Mesenchymal stem cell (in vitro differentiated cells and primary cell): Measurements from ENCODE around the gene UBE2G2. TPM values are rescaled to one million over a fixed set of nuclear protein-coding genes. Genes with fewer than 3 reads are reported as not detected.

Source experiments
- DNase-seq: peaks from one replicate; pipeline ENCODE4 v3.0.0-alpha.2; 2013
- H2AFZ ChIP-seq: one replicate; pipeline ENCODE4 v1.6.1; 2013; ENCODE audit warnings: low read depth, mild to moderate bottlenecking, control low read depth, inconsistent platforms, low read length, moderate library complexity
- H2AK5ac ChIP-seq: 2 replicates; pipeline ENCODE4 v1.6.1; 2013; ENCODE audit warnings: low read length, moderate library complexity, mild to moderate bottlenecking, inconsistent platforms; ENCODE audit not compliant: severe bottlenecking
- H2BK120ac ChIP-seq: one replicate; pipeline ENCODE4 v1.6.1; 2013; ENCODE audit warnings: low read depth, mild to moderate bottlenecking, inconsistent platforms, low read length, moderate library complexity
- H2BK12ac ChIP-seq, 2 experiments: one replicate each; pipeline ENCODE4 v1.6.1; 2013; ENCODE audit warnings: inconsistent platforms in 2 of 2, low read length in 2 of 2, mild to moderate bottlenecking in 2 of 2, moderate library complexity in 2 of 2, control low read depth in 1 of 2
- H2BK15ac ChIP-seq: one replicate; pipeline ENCODE4 v1.6.1; 2013; ENCODE audit warnings: mild to moderate bottlenecking, low read depth, inconsistent platforms; ENCODE audit not compliant: poor library complexity, severe bottlenecking
- H2BK5ac ChIP-seq: 2 replicates; pipeline ENCODE4 v1.6.1; 2013; ENCODE audit warnings: low read depth, mild to moderate bottlenecking, low read length, control low read depth, inconsistent platforms; ENCODE audit not compliant: poor library complexity, severe bottlenecking
- H3K14ac ChIP-seq, 2 experiments: one replicate each; pipeline ENCODE4 v1.6.1; 2013; ENCODE audit warnings: inconsistent platforms in 2 of 2, low read length in 2 of 2, control low read depth in 1 of 2, mild to moderate bottlenecking in 1 of 2, moderate library complexity in 1 of 2
- H3K18ac ChIP-seq, 2 experiments: one replicate each; pipeline ENCODE4 v1.6.1; 2013; ENCODE audit warnings: inconsistent platforms in 2 of 2, low read length in 2 of 2, control low read depth in 1 of 2, low read depth in 1 of 2, mild to moderate bottlenecking in 1 of 2
- H3K23ac ChIP-seq, 2 experiments: one replicate each; pipeline ENCODE4 v1.6.1; 2013; ENCODE audit warnings: inconsistent platforms in 2 of 2, low read length in 2 of 2, mild to moderate bottlenecking in 2 of 2, moderate library complexity in 2 of 2, control low read depth in 1 of 2
- H3K27ac ChIP-seq: 2 replicates; pipeline ENCODE4 v1.5.1; 2013; ENCODE audit warnings: mild to moderate bottlenecking, moderate library complexity, low read length, control low read depth, inconsistent platforms; ENCODE audit not compliant: poor library complexity, severe bottlenecking
- H3K27me3 ChIP-seq, 2 experiments: 2 replicates each; pipeline versions ENCODE4 v1.6.1 to v1.7.0; 2013; ENCODE audit warnings: low read length in 2 of 2, mild to moderate bottlenecking in 2 of 2, moderate library complexity in 2 of 2, control low read depth in 1 of 2, inconsistent platforms in 1 of 2; ENCODE audit not compliant: control insufficient read depth in 1 of 2, insufficient read depth in 1 of 2
- H3K36me3 ChIP-seq, 2 experiments: 2 replicates each; pipeline versions ENCODE4 v1.6.1 to v1.7.0; 2013; ENCODE audit warnings: low read length in 2 of 2, control low read depth in 1 of 2, inconsistent platforms in 1 of 2, low read depth in 1 of 2, mild to moderate bottlenecking in 1 of 2; ENCODE audit not compliant: insufficient read depth in 2 of 2, control insufficient read depth in 1 of 2
- H3K4ac ChIP-seq, 2 experiments: one replicate each; pipeline ENCODE4 v1.6.1; 2013; ENCODE audit warnings: inconsistent platforms in 2 of 2, low read length in 2 of 2, mild to moderate bottlenecking in 2 of 2, moderate library complexity in 2 of 2, control low read depth in 1 of 2, low read depth in 1 of 2
- H3K4me1 ChIP-seq: 2 replicates; pipeline ENCODE4 v1.6.1; 2013; ENCODE audit warnings: low read depth, low read length, control low read depth; ENCODE audit not compliant: control insufficient read depth, insufficient read depth
- H3K4me2 ChIP-seq: 2 replicates; pipeline ENCODE4 v1.6.1; 2013; ENCODE audit warnings: low read length, mild to moderate bottlenecking, inconsistent platforms; ENCODE audit not compliant: poor library complexity, severe bottlenecking
- H3K4me3 ChIP-seq, 2 experiments: 2 replicates each; pipeline versions ENCODE4 v1.5.1 to v1.7.0; 2013; ENCODE audit warnings: low read length in 2 of 2, mild to moderate bottlenecking in 2 of 2, control low read depth in 1 of 2, low read depth in 1 of 2; ENCODE audit not compliant: insufficient read depth in 1 of 2
- H3K79me1 ChIP-seq: replicated peaks from 2 replicates; pipeline ENCODE4 v1.6.1; 2013; ENCODE audit warnings: mild to moderate bottlenecking, control low read depth, low read length, inconsistent platforms; ENCODE audit not compliant: poor library complexity, severe bottlenecking
- H3K9ac ChIP-seq: 2 replicates; pipeline ENCODE4 v1.7.0; 2013; ENCODE audit warnings: mild to moderate bottlenecking, low read length, moderate library complexity
- H3K9me3 ChIP-seq: 2 replicates; pipeline ENCODE4 v1.7.0; 2013; ENCODE audit warnings: mild to moderate bottlenecking, low read length; ENCODE audit not compliant: control insufficient read depth
- H4K8ac ChIP-seq: one replicate; pipeline ENCODE4 v1.6.1; 2013; ENCODE audit warnings: inconsistent platforms, mild to moderate bottlenecking, low read length, moderate library complexity
- H4K91ac ChIP-seq: one replicate; pipeline ENCODE4 v1.6.1; 2013; ENCODE audit warnings: mild to moderate bottlenecking, low read length, inconsistent platforms
- WGBS: methylation state at CpG from one replicate; pipeline ENCODE4 v1.1.7; 2013; ENCODE audit warnings: mixed read lengths; 5-methylcytosine and 5-hydroxymethylcytosine counted together
- polyA plus RNA-seq, 2 experiments: library from polyadenylated mRNA; stranded (reverse); fragments of 200-250 nt; gene quantifications; one replicate each; pipeline ENCODE4 v1.2.3, GENCODE V29; 2013

Gene UBE2G2
- polyA plus RNA-seq (2013, experiment 1 of 2) = 40.3 TPM
- polyA plus RNA-seq (2013, experiment 2 of 2) = 37.8 TPM

- peak within 1 kb of the TSS; percentile 95 for H4K8ac ChIP-seq
- H2AFZ ChIP-seq = peak within 1 kb of the TSS; percentile 94
- H3K27ac ChIP-seq = peak within 1 kb of the TSS; percentile 55
- peak within 1 kb of the TSS; percentile 82 for H3K9ac ChIP-seq
- no peak within 1 kb of the TSS for H2AK5ac ChIP-seq
- H3K27me3 ChIP-seq = no peaks in the 10 kb centered on the region
- peak within 1 kb of the TSS; percentile 66 to 91 for H3K18ac ChIP-seq
- H3K79me1 ChIP-seq = peaks cover 33% of the 10 kb centered on the region
- H4K91ac ChIP-seq = peak within 1 kb of the TSS; percentile 35
- no peak within 1 kb of the TSS for H2BK12ac ChIP-seq
- H3K4me1 ChIP-seq = peaks cover 7% of the 10 kb centered on the region
- H3K4ac ChIP-seq = peak within 1 kb of the TSS; percentile 46 to 90
- DNase-seq = peak; percentile 85
- peaks cover 16 to 59% of the 10 kb centered on the region in 2 experiments for H3K36me3 ChIP-seq
- peak within 1 kb of the TSS in 1 of 2 experiments; percentile 89 for H3K14ac ChIP-seq
- H2BK15ac ChIP-seq = no peak within 1 kb of the TSS
- H3K4me2 ChIP-seq = peak within 1 kb of the TSS; percentile 84
- WGBS = under 1% methylated on average over 71 of the region's 97 CpGs
- no peaks in the 10 kb centered on the region for H3K9me3 ChIP-seq
- H2BK5ac ChIP-seq = no peak within 1 kb of the TSS
- peak within 1 kb of the TSS in 1 of 2 experiments; percentile 87 for H3K23ac ChIP-seq
- no peak within 1 kb of the TSS for H2BK120ac ChIP-seq
- H3K4me3 ChIP-seq = peak within 1 kb of the TSS; percentile 83 to 86
Measured at GRCh38 chr21:44801468-44802395, at the start of gene UBE2G2. Gene UBE2G2 (minus strand): TSS chr21:44801820. CDS start chr21:44801748, 72 bp downstream.

GRCh38 chr21:44850905-44851657 is 49.5 kb upstream of the UBE2G2 start:
- Histone ChIP-seq H3K4me1 (peaks cover 11% of the 10 kb centered on the region), H3K4me3 (no peak overlapping the region)

GRCh38 chr21:44850208-44850800 is 48.7 kb upstream of the UBE2G2 start:
- Histone ChIP-seq H3K27ac (no peak overlapping the region), H3K9ac (no peak overlapping the region), H3K23ac (no peak overlapping the region), H3K18ac (no peak overlapping the region), H3K4me1 (peaks cover 18% of the 10 kb centered on the region), H4K8ac (no peak overlapping the region), H3K79me1 (peaks cover 46% of the 10 kb centered on the region), H2BK5ac (no peak overlapping the region), H2AK5ac (no peak overlapping the region), H2BK15ac (no peak overlapping the region), H3K4me2 (no peak overlapping the region), H2BK120ac (no peak overlapping the region), H3K27me3 (no peaks in the 10 kb centered on the region), H3K4ac (no peak overlapping the region), H2AFZ (no peak overlapping the region), H3K14ac (no peak overlapping the region), H3K9me3 (no peaks in the 10 kb centered on the region), H2BK12ac (no peak overlapping the region), H3K4me3 (no peak overlapping the region), H3K36me3 (peaks cover 66 to 77% of the 10 kb centered on the region in 2 experiments), H4K91ac (no peak overlapping the region)
- 97% methylated on average over 20 of the region's 20 CpGs for WGBS
- DNase-seq = no peak

More at GRCh38 chr21:44850905-44851657, 49.5 kb upstream of the UBE2G2 start:
- Histone ChIP-seq H3K36me3 (peaks cover 74 to 84% of the 10 kb centered on the region in 2 experiments), H3K23ac (no peak overlapping the region), H3K79me1 (peaks cover 50% of the 10 kb centered on the region), H2BK15ac (no peak overlapping the region), H3K9ac (no peak overlapping the region), H2BK12ac (no peak overlapping the region), H3K27ac (no peak overlapping the region), H2AK5ac (no peak overlapping the region), H4K8ac (no peak overlapping the region), H3K18ac (no peak overlapping the region), H3K4me2 (no peak overlapping the region), H3K14ac (no peak overlapping the region), H3K4ac (no peak overlapping the region), H4K91ac (no peak overlapping the region), H3K27me3 (no peaks in the 10 kb centered on the region), H2AFZ (no peak overlapping the region), H3K9me3 (no peaks in the 10 kb centered on the region), H2BK120ac (no peak overlapping the region), H2BK5ac (no peak overlapping the region)
- WGBS = 93% methylated on average over 22 of the region's 26 CpGs
- DNase-seq = no peak
